Endothelial cell of umbilical vein (primary cell): ENCODE measurements around the gene NRP2. TPM values are rescaled to one million over a fixed set of nuclear protein-coding genes. Genes with fewer than 3 reads are reported as not detected.

Source experiments
- BruUV-seq: library from RNA; stranded (reverse); fragments of 400-500 nt; replicated peaks from 2 replicates; lab custom pipeline; 2021; lab: Mats Ljungman, UMichigan
- CTCF ChIA-PET: fragments of 300-600, 350-600 bp; sonication (Branson Sonifier 250); formaldehyde crosslinking; loops from one replicate; lab custom pipeline; 2021; ENCODE audit warnings: antibody characterized with exemption, inconsistent platforms; lab: Charles Lee
- POLR2A ChIA-PET: fragments of 300-600, 350-600 bp; sonication (Branson Sonifier 250); formaldehyde crosslinking; loops from one replicate; lab custom pipeline; 2021; ENCODE audit warnings: antibody characterized with exemption, inconsistent platforms; lab: Charles Lee
- DNase-seq: peaks from one replicate; pipeline ENCODE4 v3.0.0-alpha.2; 2011; ENCODE audit warnings: low read depth, low spot score
- FAIRE-seq: peaks from 2 replicates; lab custom pipeline; 2011; peaks lifted over from hg19 to GRCh38; lab: Jason Lieb, UNC
- H2AFZ ChIP-seq: 2 replicates; pipeline ENCODE4 v1.6.0; 2012; ENCODE audit warnings: low read depth, low read length, control low read depth, inconsistent platforms
- H3K27ac ChIP-seq: 2 replicates; pipeline ENCODE4 v1.5.1; 2011; ENCODE audit warnings: low read depth, mild to moderate bottlenecking, control low read depth, low read length, moderate library complexity; ENCODE audit not compliant: insufficient read depth
- H3K27me3 ChIP-seq, 2 experiments: 2 replicates each; pipeline versions ENCODE4 v1.6.0 to v1.6.1; 2011; ENCODE audit warnings: low read length in 2 of 2, mixed read lengths in 1 of 2; ENCODE audit not compliant: control insufficient read depth in 2 of 2, insufficient read depth in 2 of 2
- H3K36me3 ChIP-seq, 2 experiments: 2 replicates in 1 of 2; 3 replicates in 1 of 2; pipeline ENCODE4 v1.5.1; 2011; ENCODE audit warnings: low read length in 2 of 2, mild to moderate bottlenecking in 1 of 2, moderate library complexity in 1 of 2; ENCODE audit not compliant: control insufficient read depth in 2 of 2, insufficient read depth in 2 of 2; ENCODE audit errors: extremely low read depth in 1 of 2
- H3K4me1 ChIP-seq: 3 replicates; pipeline ENCODE4 v1.5.1; 2011; ENCODE audit warnings: mild to moderate bottlenecking, low read length; ENCODE audit not compliant: control insufficient read depth, insufficient read depth; ENCODE audit errors: extremely low read depth
- H3K4me2 ChIP-seq: 2 replicates; pipeline ENCODE4 v1.6.1; 2011; ENCODE audit warnings: low read length, control low read depth, mixed read lengths; ENCODE audit not compliant: insufficient read depth
- H3K4me3 ChIP-seq, 3 experiments: fragments of 200-600 bp in 1 of 3; sonication (generic), shearing (Covaris generic) in 1 of 3; replicated peaks in 1 of 3; 2 replicates each; pipeline ENCODE4 v1.5.1; 2011 to 2016; ENCODE audit warnings: control low read depth in 3 of 3, low read length in 3 of 3, mild to moderate bottlenecking in 2 of 3, inconsistent platforms in 1 of 3, low read depth in 1 of 3, moderate library complexity in 1 of 3; ENCODE audit not compliant: insufficient read depth in 1 of 3
- H3K79me2 ChIP-seq: 2 replicates; pipeline ENCODE4 v1.6.0; 2012; ENCODE audit warnings: low read length, inconsistent platforms; ENCODE audit not compliant: control insufficient read depth, insufficient read depth
- H3K9ac ChIP-seq: replicated peaks from 2 replicates; pipeline ENCODE3; 2011; ENCODE audit warnings: low read length, control low read depth; ENCODE audit not compliant: insufficient read depth; ENCODE audit errors: extremely low read depth
- H3K9me1 ChIP-seq: replicated peaks from 3 replicates; pipeline ENCODE4 v1.6.0; 2011; ENCODE audit warnings: mild to moderate bottlenecking, low read length; ENCODE audit not compliant: control insufficient read depth, insufficient read depth; ENCODE audit errors: extremely low read depth
- H3K9me3 ChIP-seq: replicated peaks from 2 replicates; pipeline ENCODE4 v1.5.1; 2012; ENCODE audit warnings: low read length, inconsistent platforms; ENCODE audit not compliant: control insufficient read depth, insufficient read depth
- H4K20me1 ChIP-seq: replicated peaks from 2 replicates; pipeline ENCODE3; 2011; ENCODE audit warnings: mild to moderate bottlenecking, low read length; ENCODE audit not compliant: control insufficient read depth, insufficient read depth; ENCODE audit errors: extremely low read depth
- CTCF ChIP-seq, 2 donors: IDR thresholded peaks; 1 replicate in 1 of 2; 2 replicates in 1 of 2; pipeline ENCODE4 v1.5.1; 2011; ENCODE audit warnings: low read length in 2 of 2, mild to moderate bottlenecking in 2 of 2, moderate library complexity in 2 of 2, control low read depth in 1 of 2, inconsistent platforms in 1 of 2, low read depth in 1 of 2; ENCODE audit not compliant: insufficient read depth in 1 of 2; ENCODE audit errors: extremely low read depth in 1 of 2
- EZH2 ChIP-seq: IDR thresholded peaks from 2 replicates; pipeline ENCODE4 v1.6.1; 2012; ENCODE audit warnings: borderline replicate concordance, low read depth, mild to moderate bottlenecking, moderate library complexity, low read length, inconsistent platforms; ENCODE audit not compliant: severe bottlenecking
- FOS ChIP-seq: IDR thresholded peaks from 2 replicates; pipeline ENCODE4 v1.6.1; 2011; ENCODE audit warnings: mild to moderate bottlenecking, low read length, moderate library complexity, borderline replicate concordance; ENCODE audit not compliant: insufficient read depth
- GATA2 ChIP-seq: IDR thresholded peaks from 2 replicates; pipeline ENCODE4 v1.7.0; 2011; ENCODE audit warnings: low read depth, mild to moderate bottlenecking, moderate library complexity, mixed read lengths, low read length; ENCODE audit not compliant: insufficient read length, insufficient read depth
- JUN ChIP-seq: IDR thresholded peaks from 2 replicates; pipeline ENCODE4 v1.6.1; 2011; ENCODE audit warnings: borderline replicate concordance, low read depth; ENCODE audit not compliant: insufficient read length, insufficient read depth
- MAX ChIP-seq: IDR thresholded peaks from 2 replicates; pipeline ENCODE4 v1.6.1; 2011; ENCODE audit not compliant: insufficient read depth, insufficient read length
- MYC ChIP-seq: IDR thresholded peaks from one replicate; pipeline ENCODE4 v1.6.1; 2011; ENCODE audit warnings: mild to moderate bottlenecking, low read depth, low read length
- POLR2A ChIP-seq: IDR thresholded peaks from 2 replicates; pipeline ENCODE4 v1.6.1; 2012; ENCODE audit warnings: low read depth, mild to moderate bottlenecking, control low read depth, low read length
- POLR2AphosphoS5 ChIP-seq: IDR thresholded peaks from 2 replicates; pipeline ENCODE4 v1.6.1; 2012; ENCODE audit warnings: low read depth, mild to moderate bottlenecking, control low read depth, low read length, moderate library complexity; ENCODE audit not compliant: insufficient read depth
- dilution Hi-C: fragments of 300-500 bp; cut with MboI; formaldehyde crosslinking; loops from one replicate; pipeline ENCODE4 v1.15.0; 2019; ENCODE audit warnings: low sequenced_read_pairs; ENCODE audit not compliant: extremely low pct_ligation_motif_present
- intact Hi-C: fragments of 100-400 bp; cut with micrococcal nuclease; formaldehyde crosslinking; loops from one replicate; pipeline ENCODE4 v1.10.0; 2022
- polyA plus RNA-seq, 4 experiments: library from polyadenylated mRNA; depleted of rRNA in 3 of 4; stranded (reverse) in 3 of 4; unstranded in 1 of 4; fragments of >200 nt; gene quantifications; 2 replicates each; pipeline versions ENCODE4 v1.2.1 to v1.2.3, GENCODE V29; 2011 to 2012; ENCODE audit warnings: missing spikeins in 1 of 4
- total RNA-seq: library from RNA; stranded (reverse); gene quantifications from 2 replicates; pipeline ENCODE4 v1.2.3, GENCODE V29; 2021

NRP2 gene
- total and polyA plus RNA-seq, 2 donors (not counting 3 experiments of a cell fraction or from before 2014, with no cell fraction given), result 160 to 240 TPM

- Histone ChIP-seq H3K27me3 (no peaks in the 10 kb centered on the region), H3K36me3 (peaks cover 30 to 80% of the 10 kb centered on the region in 2 experiments), H3K4me2 (no peak overlapping the region), H3K9me3 (no peaks in the 10 kb centered on the region), H3K79me2 (no peaks in the 10 kb centered on the region), H3K9ac (no peak overlapping the region), H2AFZ (no peak overlapping the region), H3K27ac (no peak overlapping the region), H3K4me1 (no peaks in the 10 kb centered on the region), H3K9me1 (no peaks in the 10 kb centered on the region), H3K4me3 (no peak overlapping the region), H4K20me1 (no peaks in the 10 kb centered on the region)
- TF ChIP-seq POLR2A, result no peak
- no peak for TF ChIP-seq JUN
- TF ChIP-seq MAX, result no peak
- no peak for TF ChIP-seq MYC
- TF ChIP-seq POLR2AphosphoS5, result no peak
- no peak for TF ChIP-seq CTCF (IDR thresholded peaks at IDR 0.05; ENCODE audit: extremely low read depth in 1 of 2, insufficient read depth in 1 of 2, low read depth in 1 of 2, low read length in 2 of 2)
- no TSS peak for BruUV-seq
- DNase-seq (no peak), FAIRE-seq (no peak)
- ChIA-PET CTCF (interaction anchor here (0.8 kb wide), 1 partner anchor 198 kb away, joined by 3 read pairs; no protein-coding TSS in a partner anchor), POLR2A (no interaction called here)
- dilution Hi-C loops, result no loop called here
- intact Hi-C loops, result no loop called here
Measured at GRCh38 chr2:205728366-205728765, 46.1 kb downstream of the NRP2 start.

GRCh38 chr2:205730191-205730590 lies 47.9 kb downstream of the NRP2 start:
- TF ChIP-seq GATA2 (no peak), MYC (no peak), POLR2A (no peak), MAX (no peak), POLR2AphosphoS5 (no peak), CTCF (IDR thresholded peaks at IDR 0.05; ENCODE audit: extremely low read depth in 1 of 2, insufficient read depth in 1 of 2, low read depth in 1 of 2, low read length in 2 of 2) (no peak), FOS (no peak), JUN (no peak), EZH2 (no peak)
- H3K4me3 ChIP-seq, result no peak overlapping the region
- no peak overlapping the region for H3K27ac ChIP-seq
- no peak overlapping the region for H3K4me2 ChIP-seq
- no peaks in the 10 kb centered on the region for H3K9me1 ChIP-seq
- ChIA-PET POLR2A (no interaction called here), CTCF (interaction anchor here (1.3 kb wide), 1 partner anchor 35 kb away, joined by 3 read pairs; no protein-coding TSS in a partner anchor)
- no peak overlapping the region for H2AFZ ChIP-seq
- intact Hi-C loops, result no loop called here
- peaks cover 35 to 73% of the 10 kb centered on the region in 2 experiments for H3K36me3 ChIP-seq
- H3K79me2 ChIP-seq, result no peaks in the 10 kb centered on the region
- dilution Hi-C loops, result no loop called here
- H3K9ac ChIP-seq, result no peak overlapping the region
- no peaks in the 10 kb centered on the region for H3K9me3 ChIP-seq
- H3K27me3 ChIP-seq, result no peaks in the 10 kb centered on the region
- no peak for FAIRE-seq
- no TSS peak for BruUV-seq
- peaks cover 14% of the 10 kb centered on the region for H3K4me1 ChIP-seq
- H4K20me1 ChIP-seq, result no peaks in the 10 kb centered on the region
- no peak for DNase-seq
